SJCRH30 (cell line): ENCODE results near the gene NR1I2. TPM values are rescaled to one million over a fixed set of nuclear protein-coding genes. Genes with fewer than 3 reads are reported as not detected.
A peak's percentile ranks its signal among the peaks of the same experiment; 100 is the strongest.

ENCODE experiments used
- DNase-seq, 2 experiments: peaks; one replicate each; pipeline ENCODE4 v3.0.0-alpha.2; 2015 to 2020
- H3K27ac ChIP-seq: fragments of 250-450 bp; sonication (Bioruptor Pico); 2 replicates; pipeline ENCODE4 v1.5.1; 2020; ENCODE audit warnings: mild to moderate bottlenecking, moderate library complexity
- H3K27me3 ChIP-seq: fragments of 250-450 bp; sonication (Bioruptor Pico); 2 replicates; pipeline ENCODE4 v1.5.1; 2020; ENCODE audit warnings: mild to moderate bottlenecking, moderate library complexity
- H3K36me3 ChIP-seq: fragments of 250-450 bp; sonication (Bioruptor Pico); 2 replicates; pipeline ENCODE4 v1.5.1; 2020; ENCODE audit warnings: mild to moderate bottlenecking, moderate library complexity
- H3K4me1 ChIP-seq: fragments of 250-450 bp; sonication (Bioruptor Pico); 2 replicates; pipeline ENCODE4 v1.5.1; 2020; ENCODE audit warnings: mild to moderate bottlenecking, moderate library complexity
- H3K4me3 ChIP-seq: fragments of 250-450 bp; sonication (Bioruptor Pico); 2 replicates; pipeline ENCODE4 v1.5.1; 2020; ENCODE audit warnings: mild to moderate bottlenecking, moderate library complexity
- H3K9me3 ChIP-seq: fragments of 250-450 bp; sonication (Bioruptor Pico); replicated peaks from 2 replicates; pipeline ENCODE4 v1.5.1; 2020; ENCODE audit warnings: mild to moderate bottlenecking, moderate library complexity
- total RNA-seq: library from RNA; depleted of rRNA; stranded (reverse); fragments of >200 nt; shearing (Covaris generic); gene quantifications from 2 replicates; pipeline ENCODE4 v1.2.3, GENCODE V29; 2014; rRNA removed

NR1I2 gene
- total RNA-seq: not detected in 2 replicates

- Histone ChIP-seq H3K27me3 (no peaks in the 10 kb centered on the region), H3K4me3 (no peak within 1 kb of the TSS), H3K27ac (no peak within 1 kb of the TSS), H3K9me3 (peaks cover 4% of the 10 kb centered on the region), H3K4me1 (peaks cover 33% of the 10 kb centered on the region), H3K36me3 (no peaks in the 10 kb centered on the region)
- DNase-seq: no peak
These were observed at the start of gene NR1I2 for GRCh38 chr3:119781330-119782198. NR1I2 (plus strand) TSS chr3:119782101.

GRCh38 chr3:119733812-119734211 lies 48.1 kb upstream of the NR1I2 start:
- Histone ChIP-seq H3K9me3 (no peaks in the 10 kb centered on the region), H3K27ac (no peak overlapping the region), H3K4me1 (peaks cover 5% of the 10 kb centered on the region; the same call in 1 of the 2 replicates), H3K4me3 (no peak overlapping the region), H3K27me3 (no peaks in the 10 kb centered on the region), H3K36me3 (no peaks in the 10 kb centered on the region)
- no peak for DNase-seq

GRCh38 chr3:119738741-119739140 lies 43.2 kb upstream of the NR1I2 start:
- Histone ChIP-seq H3K4me3 (no peak overlapping the region), H3K9me3 (no peaks in the 10 kb centered on the region), H3K4me1 (peaks cover 4% of the 10 kb centered on the region; the same call in 1 of the 2 replicates), H3K27ac (no peak overlapping the region), H3K36me3 (no peaks in the 10 kb centered on the region), H3K27me3 (no peaks in the 10 kb centered on the region)
- no peak for DNase-seq

GRCh38 chr3:119741657-119742590 lies 40.0 kb upstream of the NR1I2 start:
- DNase-seq: no peak
- Histone ChIP-seq H3K27me3 (no peaks in the 10 kb centered on the region), H3K4me1 (peaks cover 4% of the 10 kb centered on the region; the same call in 1 of the 2 replicates), H3K9me3 (no peaks in the 10 kb centered on the region), H3K27ac (no peak overlapping the region), H3K36me3 (no peaks in the 10 kb centered on the region), H3K4me3 (no peak overlapping the region)

GRCh38 chr3:119743921-119744320 lies 38.0 kb upstream of the NR1I2 start:
- H3K36me3 ChIP-seq: no peaks in the 10 kb centered on the region
- peaks cover 4% of the 10 kb centered on the region; the same call in 1 of the 2 replicates for H3K4me1 ChIP-seq
- no peaks in the 10 kb centered on the region for H3K27me3 ChIP-seq
- DNase-seq: peak; percentile 87 to 90
- H3K9me3 ChIP-seq: no peaks in the 10 kb centered on the region
- peak overlapping the region; percentile 16 for H3K4me3 ChIP-seq
- H3K27ac ChIP-seq: peak overlapping the region; percentile 32

- H3K27ac ChIP-seq: no peak overlapping the region
- peaks cover 4% of the 10 kb centered on the region; the same call in 1 of the 2 replicates for H3K4me1 ChIP-seq
- no peak for DNase-seq
- H3K27me3 ChIP-seq: no peaks in the 10 kb centered on the region
- no peak overlapping the region for H3K4me3 ChIP-seq
- H3K36me3 ChIP-seq: no peaks in the 10 kb centered on the region
- no peaks in the 10 kb centered on the region for H3K9me3 ChIP-seq
These were observed 36.0 kb upstream of the NR1I2 start for GRCh38 chr3:119745942-119746341.

GRCh38 chr3:119746423-119746822 lies 35.5 kb upstream of the NR1I2 start:
- Histone ChIP-seq H3K36me3 (no peaks in the 10 kb centered on the region), H3K27ac (no peak overlapping the region), H3K9me3 (no peaks in the 10 kb centered on the region), H3K4me3 (no peak overlapping the region), H3K4me1 (peaks cover 4% of the 10 kb centered on the region; the same call in 1 of the 2 replicates), H3K27me3 (no peaks in the 10 kb centered on the region)
- DNase-seq: no peak

GRCh38 chr3:119747357-119747756 lies 34.5 kb upstream of the NR1I2 start:
- H3K9me3 ChIP-seq: no peaks in the 10 kb centered on the region
- H3K27ac ChIP-seq: no peak overlapping the region
- no peak for DNase-seq
- peaks cover 4% of the 10 kb centered on the region; the same call in 1 of the 2 replicates for H3K4me1 ChIP-seq
- no peaks in the 10 kb centered on the region for H3K36me3 ChIP-seq
- no peak overlapping the region for H3K4me3 ChIP-seq
- H3K27me3 ChIP-seq: no peaks in the 10 kb centered on the region

- Histone ChIP-seq H3K36me3 (no peaks in the 10 kb centered on the region), H3K9me3 (no peaks in the 10 kb centered on the region), H3K27ac (no peak overlapping the region), H3K27me3 (no peaks in the 10 kb centered on the region), H3K4me3 (no peak overlapping the region), H3K4me1 (no peaks in the 10 kb centered on the region)
- DNase-seq: no peak
These were observed 32.9 kb upstream of the NR1I2 start for GRCh38 chr3:119748991-119749390.

GRCh38 chr3:119751423-119751822 lies 30.5 kb upstream of the NR1I2 start:
- H3K27ac ChIP-seq: no peak overlapping the region
- DNase-seq: no peak
- no peaks in the 10 kb centered on the region for H3K4me1 ChIP-seq
- no peaks in the 10 kb centered on the region for H3K36me3 ChIP-seq
- no peak overlapping the region for H3K4me3 ChIP-seq
- no peaks in the 10 kb centered on the region for H3K9me3 ChIP-seq
- no peaks in the 10 kb centered on the region for H3K27me3 ChIP-seq

GRCh38 chr3:119759962-119760361 lies 21.9 kb upstream of the NR1I2 start:
- 0 out of 2 replicates have a peak, but pooled peaks cover 4% of the 10 kb centered on the region for H3K9me3 ChIP-seq
- no peak for DNase-seq
- no peak overlapping the region for H3K4me3 ChIP-seq
- no peaks in the 10 kb centered on the region for H3K36me3 ChIP-seq
- H3K27ac ChIP-seq: no peak overlapping the region
- no peaks in the 10 kb centered on the region for H3K27me3 ChIP-seq
- H3K4me1 ChIP-seq: no peaks in the 10 kb centered on the region

GRCh38 chr3:119762876-119763275 lies 19.0 kb upstream of the NR1I2 start:
- H3K27me3 ChIP-seq: no peaks in the 10 kb centered on the region
- no peaks in the 10 kb centered on the region for H3K4me1 ChIP-seq
- H3K36me3 ChIP-seq: no peaks in the 10 kb centered on the region
- 0 out of 2 replicates have a peak, but pooled peaks cover 4% of the 10 kb centered on the region for H3K9me3 ChIP-seq
- H3K4me3 ChIP-seq: no peak overlapping the region
- DNase-seq: no peak
- no peak overlapping the region for H3K27ac ChIP-seq

GRCh38 chr3:119763466-119763865 lies 18.4 kb upstream of the NR1I2 start:
- Histone ChIP-seq H3K4me1 (no peaks in the 10 kb centered on the region), H3K4me3 (no peak overlapping the region), H3K27ac (no peak overlapping the region), H3K27me3 (no peaks in the 10 kb centered on the region), H3K36me3 (no peaks in the 10 kb centered on the region), H3K9me3 (0 out of 2 replicates have a peak, but pooled peaks cover 4% of the 10 kb centered on the region)
- no peak for DNase-seq

- Histone ChIP-seq H3K4me1 (no peaks in the 10 kb centered on the region), H3K9me3 (0 out of 2 replicates have a peak, but pooled peaks cover 3% of the 10 kb centered on the region), H3K36me3 (no peaks in the 10 kb centered on the region), H3K4me3 (no peak overlapping the region), H3K27me3 (no peaks in the 10 kb centered on the region), H3K27ac (no peak overlapping the region)
- DNase-seq: no peak
These were observed 16.7 kb upstream of the NR1I2 start for GRCh38 chr3:119765239-119765638.
